ENCODE measurements around the gene ACADS.

The ACADS gene

GRCh38 chr12:120737557-120738251 is 12.1 kb downstream of the ACADS start:
- no peak for DNase-seq (ENCODE audit: low read depth)
- no peak overlapping the region for H3K4me3 ChIP-seq (ENCODE audit: low read length)
- peak; percentile 34 for TF ChIP-seq CTCF (conservative IDR thresholded peaks at IDR 0.05; ENCODE audit: low read depth, low read length)

- TF ChIP-seq CTCF (conservative IDR thresholded peaks at IDR 0.05; ENCODE audit: low read depth, low read length), result no peak
- no peak overlapping the region for H3K4me3 ChIP-seq (ENCODE audit: low read length)
- DNase-seq (ENCODE audit: low read depth), result no peak
Observed at GRCh38 chr12:120738252-120739030, 12.8 kb downstream of the ACADS start.

- TF ChIP-seq CTCF (conservative IDR thresholded peaks at IDR 0.05; ENCODE audit: low read depth, low read length), result no peak
- no peak for DNase-seq (ENCODE audit: low read depth)
- no peak overlapping the region for H3K4me3 ChIP-seq (ENCODE audit: low read length)
Observed at GRCh38 chr12:120739031-120739762, 13.6 kb downstream of the ACADS start.

GRCh38 chr12:120739821-120740613 is 14.4 kb downstream of the ACADS start:
- no peak for TF ChIP-seq CTCF (conservative IDR thresholded peaks at IDR 0.05; ENCODE audit: low read depth, low read length)
- H3K4me3 ChIP-seq (ENCODE audit: low read length), result no peak overlapping the region
- DNase-seq (ENCODE audit: low read depth), result no peak

- no peak overlapping the region for H3K4me3 ChIP-seq (ENCODE audit: low read length)
- TF ChIP-seq CTCF (conservative IDR thresholded peaks at IDR 0.05; ENCODE audit: low read depth, low read length), result no peak
- no peak for DNase-seq (ENCODE audit: low read depth)
Observed at GRCh38 chr12:120740871-120741270, 15.2 kb downstream of the ACADS start.

GRCh38 chr12:120741476-120742421 is 16.1 kb downstream of the ACADS start:
- no peak for TF ChIP-seq CTCF (conservative IDR thresholded peaks at IDR 0.05; ENCODE audit: low read depth, low read length)
- no peak for DNase-seq (ENCODE audit: low read depth)
- no peak overlapping the region for H3K4me3 ChIP-seq (ENCODE audit: low read length)

Data from retinal pigment epithelial cell (primary cell).